Gastroesophageal sphincter (tissue), 3 donors: ENCODE measurements around the gene E2F1.

Experiments
- EP300 ChIP-seq: sonication (generic); formaldehyde crosslinking; IDR thresholded peaks from one replicate; pipeline ENCODE4 v1.6.1; 2017; ENCODE audit warnings: antibody characterized with exemption, mild to moderate bottlenecking
- POLR2A ChIP-seq, 2 donors: fragments of 450-650 bp; IDR thresholded peaks; one replicate each; pipeline ENCODE4 v1.6.1; 2017; ENCODE audit warnings: antibody characterized with exemption in 2 of 2, mild to moderate bottlenecking in 2 of 2, moderate library complexity in 1 of 2
- TF ChIP-seq, protein P1 (sequence below), 4 experiments: fragments of 200-600 bp in 2 of 4; fragments of 450-650 bp in 2 of 4; sonication (generic) in 1 of 4; IDR thresholded peaks; one replicate each; pipeline ENCODE4 v1.5.1; 2017 to 2019; ENCODE audit warnings: antibody characterized with exemption in 4 of 4, mild to moderate bottlenecking in 2 of 4, moderate library complexity in 2 of 4

DNA sequence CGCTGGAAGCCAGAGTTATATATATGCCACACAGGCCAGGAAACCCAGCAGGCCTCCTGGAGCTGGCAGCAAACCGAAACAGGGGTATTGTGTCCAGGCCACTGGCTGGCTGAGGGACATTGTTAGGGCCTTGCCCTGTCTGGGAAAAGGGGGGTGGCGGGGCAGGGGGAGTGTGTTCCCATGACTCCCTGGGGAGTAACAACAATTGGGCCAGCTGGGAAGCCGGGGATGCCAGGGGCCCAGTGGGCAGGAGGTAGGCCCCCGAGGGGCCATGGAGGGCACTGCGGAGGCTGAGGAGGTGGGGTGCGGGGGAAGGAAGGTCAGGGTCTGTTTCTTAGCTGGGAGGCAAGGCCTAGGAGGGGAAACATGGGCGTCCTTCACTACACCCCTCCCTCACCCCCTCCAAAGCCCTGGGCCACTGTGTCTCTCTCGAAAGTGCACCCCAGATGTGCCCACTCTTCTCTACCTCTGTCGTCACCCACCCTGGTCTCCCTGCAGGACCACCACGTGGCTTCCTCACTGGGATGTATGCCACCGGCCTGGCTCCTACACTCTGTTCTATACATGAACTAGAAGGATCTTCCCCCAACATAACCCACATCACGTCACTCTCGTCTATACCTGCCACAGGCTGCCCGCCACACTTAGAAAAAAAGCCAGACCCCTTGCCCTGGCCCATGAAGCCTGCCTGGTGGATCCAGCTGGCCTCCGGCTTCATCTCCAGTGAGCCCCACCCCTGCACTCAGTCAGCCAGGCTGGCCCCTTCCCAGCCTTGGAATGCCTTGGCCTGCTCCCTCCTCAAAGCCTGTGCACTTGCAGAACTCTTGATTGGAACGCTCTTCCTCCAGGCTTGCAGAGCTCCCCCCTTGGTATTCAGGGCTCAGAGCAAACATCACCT, 7.8 kb upstream of the E2F1 start:
- TF ChIP-seq, protein P1, sequence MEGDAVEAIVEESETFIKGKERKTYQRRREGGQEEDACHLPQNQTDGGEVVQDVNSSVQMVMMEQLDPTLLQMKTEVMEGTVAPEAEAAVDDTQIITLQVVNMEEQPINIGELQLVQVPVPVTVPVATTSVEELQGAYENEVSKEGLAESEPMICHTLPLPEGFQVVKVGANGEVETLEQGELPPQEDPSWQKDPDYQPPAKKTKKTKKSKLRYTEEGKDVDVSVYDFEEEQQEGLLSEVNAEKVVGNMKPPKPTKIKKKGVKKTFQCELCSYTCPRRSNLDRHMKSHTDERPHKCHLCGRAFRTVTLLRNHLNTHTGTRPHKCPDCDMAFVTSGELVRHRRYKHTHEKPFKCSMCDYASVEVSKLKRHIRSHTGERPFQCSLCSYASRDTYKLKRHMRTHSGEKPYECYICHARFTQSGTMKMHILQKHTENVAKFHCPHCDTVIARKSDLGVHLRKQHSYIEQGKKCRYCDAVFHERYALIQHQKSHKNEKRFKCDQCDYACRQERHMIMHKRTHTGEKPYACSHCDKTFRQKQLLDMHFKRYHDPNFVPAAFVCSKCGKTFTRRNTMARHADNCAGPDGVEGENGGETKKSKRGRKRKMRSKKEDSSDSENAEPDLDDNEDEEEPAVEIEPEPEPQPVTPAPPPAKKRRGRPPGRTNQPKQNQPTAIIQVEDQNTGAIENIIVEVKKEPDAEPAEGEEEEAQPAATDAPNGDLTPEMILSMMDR (IDR thresholded peaks at IDR 0.05), result no peak
- no peak for TF ChIP-seq POLR2A (IDR thresholded peaks at IDR 0.05)
- TF ChIP-seq EP300, result no peak
